Head of caudate nucleus (tissue), 42 donors: Measurements from ENCODE around the gene AFF4.
"Not testable (repeated sequence)": the region's sequence is repeated elsewhere in the genome, so short reads cannot be mapped to it uniquely, and the experiment has no call there.

ENCODE experiments used
- DNase-seq, 42 donors: peaks; one replicate each; pipeline versions ENCODE4 v3.0.0 to v3.0.0-alpha.2; 2020 to 2021; ENCODE audit warnings: mixed read lengths in 7 of 42
- intact Hi-C: fragments of 100-400 bp; cut with DNase I; formaldehyde crosslinking; loops from one replicate; pipeline ENCODE4 v1.15.0; 2022

The AFF4 gene

DNA sequence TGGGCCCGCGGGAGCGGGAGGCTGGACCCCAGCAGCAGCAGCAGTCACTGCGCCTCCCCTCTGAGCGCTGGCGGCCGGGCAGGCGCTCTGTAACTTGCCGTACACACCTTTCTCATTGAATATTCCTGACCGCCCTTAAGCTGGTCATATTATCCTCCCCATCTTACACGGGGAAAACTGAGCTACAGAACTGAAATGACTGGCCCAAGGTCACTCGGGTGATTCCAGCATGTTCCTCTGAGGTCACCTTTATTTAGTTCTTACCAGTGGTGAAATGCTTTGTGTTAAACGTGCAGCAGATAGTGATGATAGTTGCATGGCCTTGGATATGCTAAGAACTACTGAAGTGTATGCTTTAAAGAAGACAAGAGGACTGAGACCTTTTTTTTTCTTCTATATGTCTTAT is 96.4 kb downstream of the AFF4 start:
- intact Hi-C loops: loop anchor here (5.0 kb wide), 4 partner anchors 40 to 130 kb away; partner anchors contain the start of genes AFF4 and KIF3A
- peak in 1 of 42 donors; percentile 21 for DNase-seq

DNA sequence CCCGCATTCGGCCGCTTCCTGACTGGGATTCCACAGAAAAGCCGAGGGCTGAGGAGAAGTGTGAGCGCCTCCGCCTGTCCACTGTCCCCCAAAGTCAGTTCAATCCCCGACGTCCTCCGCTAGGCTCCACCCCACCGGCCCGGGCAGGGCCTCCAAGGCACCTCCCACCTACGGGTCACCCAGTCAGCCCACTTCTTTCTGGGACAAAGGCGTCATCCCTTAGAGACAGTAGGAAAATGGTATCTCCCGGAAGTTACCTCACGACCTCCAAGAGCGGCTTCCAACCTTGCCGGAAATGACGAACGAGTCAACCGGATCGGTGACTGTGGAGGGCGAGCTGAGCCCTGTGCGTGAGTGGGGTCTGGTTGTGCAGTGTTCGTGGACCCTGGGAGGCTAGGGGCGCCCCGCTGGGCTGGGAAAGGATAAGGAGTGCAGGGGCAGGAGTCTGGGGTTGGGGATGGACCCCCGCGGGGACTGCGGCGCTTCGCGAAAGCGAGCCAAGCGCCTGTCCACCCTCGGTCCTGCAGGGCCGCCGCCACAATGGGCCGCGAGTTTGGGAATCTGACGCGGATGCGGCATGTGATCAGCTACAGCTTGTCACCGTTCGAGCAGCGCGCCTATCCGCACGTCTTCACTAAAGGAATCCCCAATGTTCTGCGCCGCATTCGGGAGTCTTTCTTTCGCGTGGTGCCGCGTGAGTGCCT is 96.9 kb downstream of the AFF4 start, which contains the start of the genes GDF9 and UQCRQ:
Gene GDF9 (minus strand): TSS at position 128 of the 704 bp plus-strand sequence. CDS start 1,936 bp downstream, outside the sequence.
Gene UQCRQ (plus strand): TSS at position 301 of the 704 bp plus-strand sequence. CDS start 240 bp downstream, at position 541.
- peak; percentile 91 to 100 (median 98) for DNase-seq
- intact Hi-C loops: loop anchor here (5.0 kb wide), 4 partner anchors 39 to 129 kb away; partner anchors contain the start of genes AFF4 and KIF3A

DNA sequence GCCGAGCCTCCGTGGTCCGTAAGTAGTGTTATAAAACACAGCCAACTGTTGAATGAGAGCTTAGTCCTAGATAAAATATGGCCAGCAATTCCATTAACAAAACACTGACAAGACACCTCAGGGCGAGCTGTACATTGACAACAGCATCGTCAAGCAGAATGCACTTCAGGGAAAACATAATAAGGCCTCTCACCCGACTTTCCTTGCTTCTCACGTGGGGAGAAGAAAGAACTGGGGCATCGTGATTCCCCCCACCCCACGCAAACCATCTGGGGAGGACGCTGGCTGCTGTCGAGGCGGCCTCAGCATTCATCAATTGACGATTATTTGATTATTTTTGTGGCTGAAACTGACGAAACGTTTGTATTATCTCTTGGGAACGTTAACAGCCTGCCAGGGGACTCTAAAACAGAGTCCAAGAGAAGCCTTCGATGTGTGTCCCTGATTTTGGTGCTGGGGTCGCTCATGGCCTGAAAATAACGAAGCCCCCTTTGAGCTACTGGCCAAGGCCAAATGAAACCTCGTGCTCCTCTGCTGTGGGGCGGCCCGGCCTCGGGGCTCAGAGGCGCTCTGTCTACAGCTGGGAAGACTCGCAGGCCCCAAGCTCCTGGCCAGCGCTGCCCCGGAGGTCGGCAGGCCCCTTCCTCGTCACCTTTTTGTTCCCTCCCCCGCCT is 97.6 kb downstream of the AFF4 start:
- intact Hi-C loops: loop anchor here (5.0 kb wide), 4 partner anchors 39 to 129 kb away; partner anchors contain the start of genes AFF4 and KIF3A
- DNase-seq: peak in 3 of 42 donors; percentile 11 to 47 (median 14)

- peak in 1 of 42 donors; percentile 7 for DNase-seq
- intact Hi-C loops: no loop called here
These were observed 102.7 kb downstream of the AFF4 start for GRCh38 chr5:132860742-132861141.

DNA sequence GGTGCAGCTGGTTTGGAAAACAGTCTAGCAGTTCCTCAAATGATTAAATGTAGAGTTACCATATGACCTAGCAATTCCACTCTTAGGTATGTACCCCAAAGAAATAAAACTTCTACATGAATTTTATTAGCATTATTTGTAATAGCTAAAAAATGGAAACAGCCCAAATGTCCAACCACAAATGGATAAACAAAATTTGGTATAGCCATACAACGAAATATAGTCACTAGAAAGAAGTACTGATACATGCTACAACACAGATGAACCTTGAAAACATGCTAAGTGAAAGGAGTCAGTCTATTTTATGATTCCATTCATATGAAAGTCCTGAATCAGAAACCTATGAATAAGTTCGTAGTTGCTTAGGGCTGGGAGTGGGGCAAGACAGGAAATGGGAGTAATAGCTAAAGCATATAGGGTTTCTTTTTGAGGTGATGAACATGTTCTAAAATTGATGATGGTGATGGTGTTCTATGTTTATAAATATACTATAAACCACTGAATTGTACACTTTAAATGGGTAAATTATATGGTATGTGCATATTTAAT is 103.5 kb downstream of the AFF4 start:
- intact Hi-C loops: no loop called here
- no peak for DNase-seq

DNA sequence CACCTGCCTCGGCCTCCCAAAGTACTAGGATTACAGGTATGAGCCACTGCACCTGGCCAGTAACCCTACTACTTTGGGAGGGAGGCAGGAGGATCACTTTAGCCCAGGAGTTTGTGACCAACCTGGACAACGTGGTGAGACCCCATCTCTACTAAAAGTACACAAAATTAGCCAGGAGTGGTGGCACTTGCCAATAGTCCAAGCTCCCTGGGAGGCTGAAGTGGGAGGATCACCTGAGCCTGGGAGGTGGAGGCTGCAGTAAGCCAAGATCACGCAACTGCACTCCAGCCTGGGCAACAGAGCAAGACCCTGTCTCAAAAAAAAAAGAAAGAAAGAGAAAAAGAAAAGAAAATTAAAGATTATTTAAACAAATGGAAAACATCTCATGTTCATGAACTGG is 107.4 kb downstream of the AFF4 start:
- intact Hi-C loops: no loop called here
- peak in 1 of 42 donors; percentile 3 for DNase-seq

DNA sequence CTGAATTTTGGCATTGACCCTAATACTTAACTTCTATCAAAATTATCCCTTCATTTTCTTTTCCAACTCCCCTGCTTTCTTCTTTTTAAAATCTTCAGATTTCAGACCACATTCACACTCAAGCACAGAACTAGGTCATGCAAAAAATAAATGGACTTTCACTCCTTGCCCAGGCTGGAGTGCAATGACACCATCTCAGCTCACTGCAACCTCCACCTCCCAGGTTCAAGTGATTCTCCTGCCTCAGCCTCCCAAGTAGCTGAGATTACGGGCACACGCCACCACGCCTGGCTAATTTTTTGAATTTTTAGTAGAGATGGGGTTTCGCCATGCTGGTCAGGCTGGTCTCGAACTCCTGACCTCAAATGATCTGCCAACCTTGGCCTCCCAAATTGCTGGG is 108.4 kb downstream of the AFF4 start:
- DNase-seq: peak in 1 of 42 donors; percentile 3
- intact Hi-C loops: not testable (repeated sequence)

- intact Hi-C loops: no loop called here
These were observed 109.1 kb downstream of the AFF4 start for GRCh38 chr5:132854301-132854700.

DNA sequence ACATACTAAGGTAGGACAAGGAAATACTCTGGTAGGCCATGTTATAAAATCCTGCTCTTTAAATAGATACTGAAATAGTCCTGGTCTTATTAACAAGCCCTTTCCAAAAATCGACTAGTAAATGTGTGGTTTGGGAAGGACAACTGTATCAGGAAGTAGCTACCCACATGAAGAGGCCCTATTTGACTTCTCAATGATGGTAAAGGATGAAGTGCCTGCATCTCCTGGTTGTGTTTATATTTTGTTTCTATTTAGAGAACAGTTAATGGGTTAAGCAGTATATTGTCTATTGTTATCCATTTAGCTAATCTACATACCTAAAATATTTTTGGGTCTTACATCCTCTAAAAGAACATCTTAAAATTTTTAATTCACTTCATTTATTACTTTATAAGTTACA is 109.6 kb downstream of the AFF4 start:
- intact Hi-C loops: no loop called here
- DNase-seq: no peak

More at GRCh38 chr5:132854301-132854700, 109.1 kb downstream of the AFF4 start:
- DNase-seq: peak in 1 of 42 donors; percentile 2

DNA sequence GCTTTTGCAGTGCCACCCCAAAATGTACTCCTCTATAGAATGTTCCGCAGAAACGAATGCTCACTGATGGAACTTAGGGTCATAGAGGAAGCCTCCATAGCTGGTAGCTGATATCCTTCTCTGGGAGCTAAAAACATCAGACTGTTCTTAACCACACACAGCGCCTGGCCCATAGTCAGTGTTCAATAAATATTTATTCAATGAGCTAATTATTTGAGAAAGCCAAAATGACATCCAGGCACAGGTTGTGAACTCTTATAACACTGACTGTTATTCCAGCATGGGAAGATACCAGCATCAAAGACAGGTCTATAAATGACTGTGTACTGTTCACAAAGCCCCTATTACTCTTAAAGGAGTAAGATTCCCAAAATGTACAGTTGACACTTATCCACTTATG is 110.1 kb downstream of the AFF4 start:
- no peak for DNase-seq
- intact Hi-C loops: no loop called here

- intact Hi-C loops: no loop called here
- no peak for DNase-seq
These were observed 113.4 kb downstream of the AFF4 start for GRCh38 chr5:132850066-132850465.

DNA sequence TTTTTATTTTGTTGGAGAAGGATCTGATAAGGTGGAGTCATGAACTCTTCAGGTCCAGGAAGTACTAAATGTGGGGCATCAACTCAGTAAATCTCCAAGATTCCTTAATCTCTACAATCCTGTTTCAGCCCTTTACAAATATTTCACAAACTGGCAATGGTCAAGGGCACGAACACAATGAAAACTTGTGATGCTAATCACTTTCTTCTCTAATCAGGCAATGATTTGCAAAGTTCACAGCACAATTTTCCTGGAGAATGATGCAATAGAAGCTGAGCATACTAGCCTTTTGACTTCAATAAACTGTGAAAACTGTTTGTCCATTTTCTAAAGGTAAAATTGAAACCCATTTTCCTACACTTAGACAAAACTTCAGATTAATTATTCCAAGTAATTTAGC is 114.1 kb downstream of the AFF4 start:
- intact Hi-C loops: no loop called here
- no peak for DNase-seq

- intact Hi-C loops: no loop called here
- DNase-seq: no peak
These were observed 115.2 kb downstream of the AFF4 start for GRCh38 chr5:132848270-132848669.

GRCh38 chr5:132841305-132841704 is 122.1 kb downstream of the AFF4 start:
- intact Hi-C loops: no loop called here
- DNase-seq: peak in 1 of 42 donors; percentile 47

GRCh38 chr5:132840896-132841295 is 122.5 kb downstream of the AFF4 start:
- intact Hi-C loops: no loop called here
- DNase-seq: no peak

GRCh38 chr5:132840313-132840712 is 123.1 kb downstream of the AFF4 start:
- intact Hi-C loops: no loop called here
- no peak for DNase-seq

- intact Hi-C loops: no loop called here
- DNase-seq: no peak
These were observed 123.8 kb downstream of the AFF4 start for GRCh38 chr5:132839426-132840301.

- no peak for DNase-seq
- intact Hi-C loops: no loop called here
These were observed 124.7 kb downstream of the AFF4 start for GRCh38 chr5:132838516-132839282.
